GM20431 (cell line): ENCODE data around the gene HSBP1L1.
"Not testable (repeated sequence)": the region's sequence is repeated elsewhere in the genome, so short reads cannot be mapped to it uniquely, and the experiment has no call there.

ENCODE experiments used
- in situ Hi-C: fragments of 300-500 bp; cut with MseI, MboI; formaldehyde crosslinking; loops from one replicate; pipeline ENCODE4 v1.15.0; 2020; ENCODE audit warnings: low sequenced_read_pairs; ENCODE audit not compliant: unreplicated experiment

Gene HSBP1L1

GRCh38 chr18:80011496-80012137, 47.2 kb downstream of the HSBP1L1 start:
- in situ Hi-C loops = not testable (repeated sequence)

GRCh38 chr18:80012714-80013113, 48.3 kb downstream of the HSBP1L1 start:
- in situ Hi-C loops = no loop called here
